ENCODE results near the gene NID1.

DNA sequence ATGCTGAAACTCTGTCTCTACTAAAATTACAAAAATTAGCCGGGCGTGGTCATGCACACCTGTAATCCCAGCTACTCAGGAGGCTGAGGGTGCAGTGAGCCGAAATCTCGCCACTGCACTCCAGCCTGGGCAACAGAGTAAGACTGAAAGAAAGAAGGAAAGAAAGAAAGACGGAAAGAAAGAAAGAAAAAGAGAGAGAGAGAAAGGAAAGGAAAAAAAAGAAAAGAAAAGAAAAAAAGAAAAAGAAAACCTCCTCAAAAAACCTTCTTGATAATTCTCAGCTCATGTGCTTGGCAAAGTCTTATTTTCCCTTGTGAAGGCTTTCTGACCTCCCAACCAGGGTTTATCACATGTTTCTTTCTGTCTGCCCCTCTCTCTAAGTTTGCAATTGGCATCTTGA, 7.3 kb downstream of the NID1 start:
- no peak for TF ChIP-seq RORB (CRISPR knock-in tag; IDR thresholded peaks at IDR 0.05)
- TF ChIP-seq, protein P1, sequence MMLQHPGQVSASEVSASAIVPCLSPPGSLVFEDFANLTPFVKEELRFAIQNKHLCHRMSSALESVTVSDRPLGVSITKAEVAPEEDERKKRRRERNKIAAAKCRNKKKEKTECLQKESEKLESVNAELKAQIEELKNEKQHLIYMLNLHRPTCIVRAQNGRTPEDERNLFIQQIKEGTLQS (CRISPR knock-in tag; conservative IDR thresholded peaks at IDR 0.05) = no peak
- TF ChIP-seq NR2C2 (CRISPR knock-in tag; IDR thresholded peaks at IDR 0.05) = no peak
- no peak for TF ChIP-seq ESRRA (CRISPR knock-in tag; IDR thresholded peaks at IDR 0.05; ENCODE audit: borderline replicate concordance)
- TF ChIP-seq FOXP1 (CRISPR knock-in tag; IDR thresholded peaks at IDR 0.05; ENCODE audit: borderline replicate concordance) = no peak
- TF ChIP-seq TEAD4 (CRISPR knock-in tag; IDR thresholded peaks at IDR 0.05) = no peak
- TF ChIP-seq, protein P2, sequence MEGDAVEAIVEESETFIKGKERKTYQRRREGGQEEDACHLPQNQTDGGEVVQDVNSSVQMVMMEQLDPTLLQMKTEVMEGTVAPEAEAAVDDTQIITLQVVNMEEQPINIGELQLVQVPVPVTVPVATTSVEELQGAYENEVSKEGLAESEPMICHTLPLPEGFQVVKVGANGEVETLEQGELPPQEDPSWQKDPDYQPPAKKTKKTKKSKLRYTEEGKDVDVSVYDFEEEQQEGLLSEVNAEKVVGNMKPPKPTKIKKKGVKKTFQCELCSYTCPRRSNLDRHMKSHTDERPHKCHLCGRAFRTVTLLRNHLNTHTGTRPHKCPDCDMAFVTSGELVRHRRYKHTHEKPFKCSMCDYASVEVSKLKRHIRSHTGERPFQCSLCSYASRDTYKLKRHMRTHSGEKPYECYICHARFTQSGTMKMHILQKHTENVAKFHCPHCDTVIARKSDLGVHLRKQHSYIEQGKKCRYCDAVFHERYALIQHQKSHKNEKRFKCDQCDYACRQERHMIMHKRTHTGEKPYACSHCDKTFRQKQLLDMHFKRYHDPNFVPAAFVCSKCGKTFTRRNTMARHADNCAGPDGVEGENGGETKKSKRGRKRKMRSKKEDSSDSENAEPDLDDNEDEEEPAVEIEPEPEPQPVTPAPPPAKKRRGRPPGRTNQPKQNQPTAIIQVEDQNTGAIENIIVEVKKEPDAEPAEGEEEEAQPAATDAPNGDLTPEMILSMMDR (IDR thresholded peaks at IDR 0.05) = no peak
- TF ChIP-seq, protein P3, sequence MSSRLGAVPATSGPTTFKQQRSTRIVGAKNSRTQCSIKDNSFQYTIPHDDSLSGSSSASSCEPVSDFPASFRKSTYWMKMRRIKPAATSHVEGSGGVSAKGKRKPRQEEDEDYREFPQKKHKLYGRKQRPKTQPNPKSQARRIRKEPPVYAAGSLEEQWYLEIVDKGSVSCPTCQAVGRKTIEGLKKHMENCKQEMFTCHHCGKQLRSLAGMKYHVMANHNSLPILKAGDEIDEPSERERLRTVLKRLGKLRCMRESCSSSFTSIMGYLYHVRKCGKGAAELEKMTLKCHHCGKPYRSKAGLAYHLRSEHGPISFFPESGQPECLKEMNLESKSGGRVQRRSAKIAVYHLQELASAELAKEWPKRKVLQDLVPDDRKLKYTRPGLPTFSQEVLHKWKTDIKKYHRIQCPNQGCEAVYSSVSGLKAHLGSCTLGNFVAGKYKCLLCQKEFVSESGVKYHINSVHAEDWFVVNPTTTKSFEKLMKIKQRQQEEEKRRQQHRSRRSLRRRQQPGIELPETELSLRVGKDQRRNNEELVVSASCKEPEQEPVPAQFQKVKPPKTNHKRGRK (CRISPR knock-in tag; IDR thresholded peaks at IDR 0.05; ENCODE audit: borderline replicate concordance) = no peak
- TF ChIP-seq NR3C1 (CRISPR knock-in tag; conservative IDR thresholded peaks at IDR 0.05; ENCODE audit: low read depth) = no peak
